ENCODE data around the gene RAB10.
"Not testable (repeated sequence)": the region's sequence is repeated elsewhere in the genome, so short reads cannot be mapped to it uniquely, and the experiment has no call there.

RAB10 gene

DNA sequence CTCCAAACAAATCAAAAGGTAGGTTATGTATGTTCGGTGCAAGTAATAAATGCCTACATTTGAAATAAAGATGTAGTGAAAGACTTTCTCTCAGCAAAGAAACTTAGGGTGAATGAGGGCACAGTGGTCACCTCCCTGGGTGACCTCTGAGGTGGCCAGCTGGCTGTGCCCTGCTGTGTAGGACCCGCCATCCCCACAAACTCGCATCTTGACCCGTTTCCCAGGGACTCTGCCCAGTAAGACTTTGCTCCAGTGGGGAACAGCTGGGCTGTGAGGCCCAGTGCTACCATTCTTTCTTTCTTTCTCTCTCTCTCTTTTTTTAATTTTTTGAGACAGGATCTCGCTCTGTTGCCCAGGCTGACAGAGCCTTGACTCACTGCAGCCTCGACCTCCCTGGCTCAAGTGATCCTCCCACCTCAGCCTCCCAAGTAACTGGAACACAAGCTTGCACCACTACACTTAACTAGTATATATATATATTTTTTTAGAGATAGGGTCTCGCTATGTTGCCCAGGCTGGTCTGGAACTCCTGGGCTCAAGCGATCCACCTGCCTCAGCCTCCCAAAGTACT lies 130.8 kb downstream of the RAB10 start:
- DNase-seq, result no peak

DNA sequence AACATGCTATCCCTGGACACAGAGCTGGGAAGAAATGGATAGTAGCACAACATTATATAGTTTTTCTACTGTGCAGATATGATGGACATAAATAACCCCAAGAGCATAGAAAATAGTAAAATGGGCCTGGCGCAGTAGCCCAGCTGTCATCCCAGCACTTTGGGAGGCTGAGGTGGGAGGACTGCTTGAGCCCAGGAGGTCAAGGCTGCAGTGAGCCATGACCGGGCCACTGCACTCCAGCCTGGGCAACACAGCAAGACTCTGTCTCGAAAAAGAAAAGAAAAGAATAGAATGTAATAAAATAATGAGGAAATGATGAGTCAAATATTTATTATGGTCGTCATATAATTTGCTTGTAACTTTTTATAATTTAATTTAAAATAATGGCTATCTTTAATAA lies 131.5 kb downstream of the RAB10 start:
- DNase-seq, result no peak

DNA sequence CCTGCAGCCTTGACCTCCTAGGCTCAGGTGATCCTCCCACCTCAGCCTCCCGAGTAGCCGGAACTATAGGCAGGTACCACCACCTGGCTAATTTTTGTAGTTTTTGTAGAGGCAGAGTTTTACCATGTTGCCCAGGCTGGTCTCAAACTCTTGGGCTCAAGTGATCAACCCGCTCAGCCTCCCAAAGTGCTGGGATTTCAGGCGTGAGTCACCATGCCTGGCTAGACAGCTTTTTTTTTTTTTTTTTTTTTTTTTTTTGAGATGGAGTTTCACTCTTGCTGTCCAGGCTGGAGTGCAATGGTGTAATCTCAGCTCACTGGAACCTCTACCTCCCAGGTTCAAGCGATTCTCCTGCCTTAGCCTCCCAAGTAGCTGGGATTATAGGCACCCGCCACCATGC lies 132.7 kb downstream of the RAB10 start:
- DNase-seq, result not testable (repeated sequence)

DNA sequence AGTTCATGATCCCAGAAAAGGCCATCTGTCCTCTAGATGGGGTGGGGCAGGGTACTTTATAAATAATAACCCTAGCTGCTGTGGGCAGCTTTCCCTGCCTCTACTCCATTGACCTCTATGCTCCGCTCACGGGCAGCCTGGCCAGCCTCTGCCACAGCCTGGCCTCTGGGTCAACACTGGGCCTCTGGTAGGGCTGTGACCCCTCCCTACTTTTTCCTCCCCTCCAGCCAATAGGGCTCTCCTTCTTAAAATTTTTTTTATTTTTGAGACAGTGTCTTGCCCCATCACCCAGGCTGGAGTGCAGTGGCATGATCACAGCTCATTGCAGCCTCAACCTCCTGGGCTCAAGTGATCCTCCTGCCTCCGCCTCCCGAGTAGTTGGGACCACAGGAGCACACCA lies 134.9 kb downstream of the RAB10 start:
- no peak for DNase-seq

DNA sequence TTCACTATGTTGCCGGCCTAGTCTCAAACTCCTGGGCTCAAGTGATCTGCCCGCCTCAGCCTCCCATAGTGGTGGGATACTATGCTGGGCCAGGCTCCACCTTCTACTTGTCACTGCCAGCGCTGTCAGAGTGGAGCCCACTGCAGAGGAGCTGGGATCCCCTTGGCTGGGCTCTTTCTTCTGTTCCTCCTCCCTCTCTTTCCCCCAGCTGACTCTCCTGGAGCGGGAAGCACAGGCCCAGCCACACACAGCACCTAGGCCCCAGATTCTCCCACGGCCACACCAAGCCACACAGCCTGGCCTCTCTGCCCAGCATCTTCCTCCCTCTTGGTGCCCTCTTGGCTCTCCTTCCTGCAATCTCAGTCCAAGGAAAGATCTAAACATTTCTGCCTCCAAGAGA lies 135.3 kb downstream of the RAB10 start:
- DNase-seq, result no peak

DNA sequence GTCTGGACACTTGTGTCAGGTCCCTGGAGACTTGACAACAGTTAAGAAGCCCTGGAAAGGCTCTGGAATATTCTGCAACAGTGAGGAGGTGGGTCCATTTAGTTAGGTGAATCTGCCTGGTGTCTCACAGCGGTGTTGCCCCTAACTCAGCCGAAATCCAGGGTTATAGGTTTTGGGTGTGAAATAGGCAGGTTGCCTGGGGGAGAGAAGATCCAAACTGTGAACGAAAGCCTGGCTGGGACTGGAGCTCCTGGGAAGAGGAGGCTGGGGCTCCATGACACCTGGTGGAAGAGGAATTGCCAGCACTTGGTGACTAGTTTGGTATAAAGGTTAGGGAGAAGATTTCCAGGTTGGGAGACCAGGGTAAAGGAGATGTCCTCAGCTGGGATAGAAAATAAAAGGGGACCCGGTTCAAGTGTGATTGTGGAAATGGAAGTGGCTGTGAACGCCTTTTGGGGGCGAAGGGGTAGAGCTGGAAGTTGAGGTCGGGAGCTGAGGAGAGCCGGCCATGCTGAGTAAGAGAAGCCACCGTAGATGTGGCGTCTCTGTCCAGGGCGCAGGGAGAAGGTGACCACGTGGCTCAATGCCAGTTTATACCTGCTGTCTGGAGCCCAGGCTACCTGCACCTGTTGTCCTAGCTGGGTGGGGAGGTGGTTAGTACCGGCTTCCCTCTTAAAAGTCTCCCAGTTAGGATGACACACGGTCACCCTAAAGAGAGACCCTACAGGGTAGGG lies 136.0 kb downstream of the RAB10 start:
- no peak for DNase-seq

DNA sequence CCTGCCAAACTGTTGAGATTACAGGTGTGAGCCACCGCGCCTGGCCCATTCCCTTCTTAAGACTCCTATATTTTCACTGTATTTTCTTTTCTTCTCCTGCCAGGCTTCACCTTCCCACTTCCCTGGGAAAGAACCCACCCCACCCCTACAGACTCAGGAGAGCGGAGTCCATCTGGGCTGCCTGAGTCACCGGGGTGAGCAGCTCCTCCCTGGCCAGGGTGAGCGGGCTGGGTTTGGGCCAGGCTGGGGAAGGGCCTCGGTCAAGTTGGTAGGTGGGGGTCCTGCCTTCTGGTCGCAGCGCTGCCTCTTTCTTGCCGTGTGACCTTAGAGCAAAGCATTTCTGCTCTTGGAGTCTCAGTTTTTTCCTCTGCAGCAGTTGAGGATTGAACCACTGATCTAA lies 136.9 kb downstream of the RAB10 start:
- no peak for DNase-seq

DNA sequence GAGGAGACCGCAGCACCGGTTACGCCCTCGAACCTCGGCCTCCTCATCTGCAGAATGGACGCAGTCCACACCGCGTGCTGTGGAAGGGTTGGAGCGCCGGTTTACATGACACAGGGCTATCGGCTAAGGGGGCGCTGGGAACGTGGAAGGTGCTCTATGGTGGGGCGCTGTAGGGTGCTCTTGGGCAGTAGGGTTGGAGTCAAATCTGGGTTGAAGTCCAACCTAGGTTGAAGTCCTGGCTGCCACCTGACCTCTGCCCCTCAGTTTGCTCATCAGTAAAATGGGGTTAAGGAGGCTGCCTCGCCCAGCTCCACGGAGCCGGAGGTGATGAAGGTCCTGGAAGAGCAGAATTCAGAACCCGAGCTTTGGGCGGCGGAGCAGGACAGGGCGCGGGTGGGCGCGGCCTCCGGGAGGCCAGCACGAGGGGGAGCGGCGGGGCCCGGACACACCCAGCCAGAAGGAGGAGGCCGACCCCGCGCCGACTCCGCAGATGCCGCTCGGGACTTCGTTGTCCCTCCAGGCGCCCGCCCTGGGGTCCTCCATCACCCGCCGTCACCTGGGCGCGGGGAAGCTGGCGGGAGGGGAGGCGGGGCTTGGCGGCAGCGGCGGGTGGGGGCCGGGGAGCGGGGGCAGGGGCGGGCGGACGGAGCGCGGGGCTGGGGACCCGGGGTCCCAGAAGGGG lies 138.4 kb downstream of the RAB10 start:
- DNase-seq, result no peak

DNA sequence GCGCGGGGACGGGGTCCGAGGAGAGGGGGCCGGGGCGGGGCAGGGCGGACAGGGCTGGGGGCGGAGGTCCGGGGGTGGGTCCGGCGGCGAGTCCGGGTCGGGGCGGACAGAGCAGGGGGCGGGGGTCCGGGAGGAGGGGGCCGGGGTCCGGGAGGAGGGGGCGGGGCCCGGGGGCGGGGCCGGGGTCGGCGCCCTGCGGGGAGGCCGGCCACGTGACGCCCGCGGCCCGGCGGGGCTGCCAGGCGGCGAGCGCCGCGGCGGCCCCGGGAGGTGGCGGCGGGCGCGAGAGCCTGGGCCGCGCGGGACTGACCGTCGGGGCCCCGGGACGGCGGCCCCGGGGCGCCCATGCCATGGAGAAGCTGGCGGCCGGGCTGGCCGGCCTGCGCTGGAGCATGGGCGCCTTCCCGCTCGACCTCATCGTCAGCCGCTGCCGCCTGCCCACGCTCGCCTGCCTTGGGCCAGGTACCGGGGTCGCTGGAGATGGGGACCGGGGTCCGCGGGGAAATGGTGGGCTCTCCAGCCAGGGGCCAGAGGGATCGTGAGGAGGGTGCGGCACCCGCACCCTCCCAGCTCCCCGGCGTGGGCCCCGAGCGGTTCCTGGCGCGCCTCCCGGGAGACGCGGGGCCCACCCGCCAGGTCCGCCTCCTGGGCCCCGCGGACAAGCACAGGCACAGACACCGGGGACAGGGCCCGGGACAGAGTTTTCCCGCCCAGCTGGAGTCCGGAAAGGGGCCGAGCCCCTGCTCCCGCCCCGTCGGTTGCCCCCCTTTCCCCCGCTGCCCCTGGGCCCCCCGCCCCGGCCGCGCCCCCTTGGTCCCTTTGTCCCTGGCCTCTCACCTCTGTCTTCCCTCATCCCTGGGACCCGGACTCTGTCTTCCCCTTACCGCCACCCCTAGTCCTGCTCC lies 139.2 kb downstream of the RAB10 start, which contains the start of gene GAREM2:
Gene GAREM2 (plus strand): TSS at position 218 of the 905 bp plus-strand sequence. CDS start 133 bp downstream, at position 351.
- no peak for DNase-seq

DNA sequence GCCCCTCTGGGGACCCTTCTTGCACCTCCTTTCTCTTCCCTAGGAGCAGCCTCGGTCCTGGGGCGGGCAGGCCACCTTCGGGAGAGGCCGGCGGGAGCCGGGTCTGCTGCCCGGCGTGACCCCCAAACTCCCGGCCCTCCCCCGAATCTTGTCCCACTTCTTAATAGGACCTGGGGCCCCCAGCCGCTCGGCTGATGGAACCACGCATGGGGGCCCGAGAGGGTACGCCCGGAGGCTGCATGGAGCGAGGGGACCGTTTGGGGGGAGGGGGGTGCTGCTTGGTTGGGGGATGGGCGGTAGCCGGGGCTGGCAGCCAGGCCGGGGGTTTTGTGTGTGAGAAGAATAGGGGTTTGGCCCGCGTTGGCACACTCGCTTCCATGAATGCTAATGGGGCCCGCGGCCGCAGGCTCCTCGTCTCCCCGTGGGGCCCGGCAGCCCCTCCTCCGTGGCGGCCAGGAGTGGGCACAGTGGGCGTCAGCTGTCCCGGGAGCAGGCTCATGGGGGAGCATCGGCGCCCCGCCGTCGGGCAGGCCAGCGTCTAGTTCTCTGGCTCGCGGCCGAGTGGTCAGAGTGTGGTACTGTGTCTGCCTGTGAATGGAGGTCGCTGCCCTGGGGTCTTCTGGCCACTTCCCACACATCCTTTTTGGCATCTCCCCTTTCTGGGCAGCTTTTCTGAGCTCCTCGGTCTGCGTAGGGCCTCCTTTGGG lies 140.0 kb downstream of the RAB10 start:
- DNase-seq, result no peak

DNA sequence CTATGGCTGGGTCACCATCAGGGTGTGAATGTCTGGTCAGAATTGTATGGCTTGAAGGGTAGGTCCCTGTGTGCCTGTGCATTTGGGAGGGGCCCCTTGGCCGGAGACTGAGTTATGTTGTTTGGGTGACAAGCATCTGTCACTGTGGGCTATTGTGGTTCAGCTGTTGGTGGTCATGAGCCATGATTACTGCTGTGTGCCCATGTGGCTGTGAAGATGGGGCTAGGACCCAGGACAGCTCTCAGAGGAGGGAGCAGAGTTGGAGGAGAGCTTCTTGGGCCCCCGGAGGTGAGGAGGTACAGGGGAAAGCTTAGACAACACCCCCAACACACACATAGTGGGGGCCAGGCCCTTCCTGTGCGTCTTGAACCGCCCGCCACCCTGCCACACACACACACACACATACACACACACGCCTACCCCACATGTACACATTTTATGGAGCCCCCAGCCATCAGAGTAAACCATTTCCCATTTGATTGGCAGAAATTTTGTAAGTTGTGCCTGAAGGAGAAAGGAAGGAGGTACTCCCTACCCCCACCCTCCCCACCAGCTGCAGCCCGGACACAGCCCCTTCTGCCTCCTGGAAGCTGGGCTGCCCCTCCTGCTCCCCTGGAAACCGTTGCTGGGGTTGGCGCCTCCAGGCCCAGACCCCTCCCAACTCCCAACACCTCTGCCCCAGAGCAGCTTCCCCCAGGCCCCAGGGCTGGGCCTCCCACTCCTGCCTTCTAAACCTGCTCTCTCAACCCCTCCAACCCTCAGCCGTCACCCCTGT lies 141.0 kb downstream of the RAB10 start:
- no peak for DNase-seq

DNA sequence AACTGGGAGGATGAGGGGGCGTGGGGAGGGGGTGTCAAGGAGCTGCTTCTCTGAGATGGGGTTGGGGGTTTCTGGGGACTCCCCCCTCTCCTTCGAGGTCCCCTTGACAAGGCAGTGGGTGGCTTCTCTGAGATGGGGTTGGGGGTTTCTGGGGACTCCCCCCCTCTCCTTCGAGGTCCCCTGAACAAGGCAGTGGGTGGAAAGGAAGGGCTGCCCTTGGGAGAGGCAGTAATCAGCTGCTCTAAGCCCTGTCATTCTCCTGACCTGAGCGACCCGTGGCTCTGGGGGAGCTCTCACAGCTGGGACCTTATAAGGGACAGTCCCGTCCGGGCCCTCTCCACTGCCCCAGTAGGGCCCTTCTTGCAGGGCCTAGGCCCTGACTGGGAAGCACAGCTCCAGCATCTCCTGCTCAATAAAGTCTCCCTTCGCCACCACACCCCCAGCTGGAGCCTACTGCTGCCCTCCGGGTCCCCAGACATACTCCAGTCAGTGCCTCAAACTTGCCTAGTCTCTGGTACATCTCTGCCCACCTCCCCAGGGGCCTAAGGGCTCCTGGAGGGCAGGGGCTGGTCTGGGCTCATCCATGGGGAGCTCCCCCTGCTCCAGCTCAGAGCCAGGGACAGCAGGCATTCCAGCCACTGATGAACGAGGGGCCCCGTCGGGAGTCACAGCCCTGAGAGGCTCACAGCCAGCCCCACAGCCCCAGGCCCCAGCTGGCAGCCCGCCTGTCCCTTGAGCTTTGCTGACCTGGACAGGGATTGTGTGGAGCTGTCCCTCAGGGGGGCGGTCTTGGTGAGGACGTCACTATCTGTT lies 141.8 kb downstream of the RAB10 start:
- no peak for DNase-seq

DNA sequence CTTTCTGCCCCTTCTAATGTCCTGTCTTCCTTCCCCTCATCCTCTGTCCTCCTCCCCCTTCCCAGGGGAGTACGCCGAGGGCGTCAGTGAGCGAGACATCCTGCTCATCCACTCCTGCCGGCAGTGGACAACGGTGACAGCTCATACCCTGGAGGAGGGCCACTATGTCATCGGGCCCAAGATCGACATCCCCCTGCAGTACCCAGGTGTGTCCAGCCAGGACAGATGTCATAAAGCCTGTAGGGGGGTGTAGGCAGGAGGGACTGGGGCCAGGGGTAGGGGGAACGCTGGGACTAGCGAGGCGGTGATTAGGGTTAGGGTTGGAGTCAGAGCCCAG lies 142.4 kb downstream of the RAB10 start:
- no peak for DNase-seq

DNA sequence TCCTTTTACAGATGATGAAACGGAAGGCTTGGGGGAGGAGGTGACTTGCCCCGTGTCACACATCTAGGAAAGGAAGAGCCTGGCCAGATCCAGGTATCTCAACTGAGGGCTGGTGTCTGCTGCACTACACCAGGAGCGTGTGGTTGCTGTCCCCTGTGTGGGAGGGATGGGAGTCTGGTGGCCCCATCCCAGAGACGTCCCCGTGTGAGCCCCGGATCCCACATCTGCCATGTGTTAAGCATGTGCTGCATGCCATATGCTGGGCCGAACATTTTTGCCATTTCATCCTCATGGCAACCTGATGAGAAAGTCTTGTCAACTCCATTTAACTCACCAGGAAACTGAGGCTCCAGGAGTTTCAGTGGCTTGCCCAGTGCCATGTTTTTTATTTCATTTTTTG lies 143.2 kb downstream of the RAB10 start:
- no peak for DNase-seq

DNA sequence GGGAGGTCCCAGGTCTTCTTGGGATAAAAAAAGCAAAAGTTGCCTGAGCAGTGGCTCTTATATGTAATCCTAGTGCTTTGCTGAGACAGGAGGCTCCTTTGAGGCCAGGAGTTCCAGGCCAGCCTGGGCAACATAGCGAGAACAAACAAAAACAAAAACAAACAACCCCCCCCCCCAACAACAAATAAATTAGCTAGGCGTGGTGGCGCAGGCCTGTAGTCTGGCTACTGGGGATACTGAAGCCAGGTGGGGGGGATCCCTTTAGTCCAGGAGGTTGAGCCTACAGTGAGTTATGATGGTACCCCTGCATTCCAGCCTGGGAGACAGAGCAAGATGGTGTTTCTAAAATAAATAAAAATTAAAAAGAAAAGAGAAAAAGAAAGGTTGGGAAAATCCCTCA lies 144.4 kb downstream of the RAB10 start:
- no peak for DNase-seq

DNA sequence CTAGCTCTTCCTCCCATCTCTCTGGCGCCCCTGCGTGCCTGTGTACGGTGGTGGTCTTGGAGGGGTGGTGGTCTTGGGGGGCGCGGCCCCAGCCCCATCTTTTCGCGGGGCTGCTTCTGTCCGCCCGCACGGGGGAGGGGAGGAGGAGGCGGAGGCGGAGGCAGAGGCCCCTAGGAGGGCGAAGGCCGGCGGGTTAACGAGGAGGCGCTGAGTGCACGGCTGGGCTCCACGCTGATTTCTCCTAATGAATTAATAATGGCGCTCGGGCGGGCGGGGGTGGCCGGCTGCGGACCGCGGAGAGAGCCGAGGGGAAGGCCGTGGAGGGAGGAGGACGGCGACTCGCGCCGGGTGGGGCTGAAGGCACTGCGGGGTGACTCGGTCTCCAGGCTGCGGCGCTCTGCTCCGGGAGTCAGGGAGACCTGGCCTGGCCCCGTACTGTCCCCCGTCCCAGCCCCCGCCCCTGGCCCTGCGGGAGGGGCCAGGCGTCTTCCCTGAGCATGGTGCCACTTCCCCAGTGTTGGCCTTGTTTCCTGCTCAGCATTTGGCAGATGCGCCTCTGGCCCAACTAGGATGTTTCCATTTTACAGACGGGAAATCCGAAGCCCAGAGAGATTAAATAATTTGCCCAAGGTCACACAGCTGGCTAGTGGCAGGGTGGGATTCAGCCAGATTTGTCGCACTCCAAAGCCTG lies 145.0 kb downstream of the RAB10 start:
- no peak for DNase-seq

DNA sequence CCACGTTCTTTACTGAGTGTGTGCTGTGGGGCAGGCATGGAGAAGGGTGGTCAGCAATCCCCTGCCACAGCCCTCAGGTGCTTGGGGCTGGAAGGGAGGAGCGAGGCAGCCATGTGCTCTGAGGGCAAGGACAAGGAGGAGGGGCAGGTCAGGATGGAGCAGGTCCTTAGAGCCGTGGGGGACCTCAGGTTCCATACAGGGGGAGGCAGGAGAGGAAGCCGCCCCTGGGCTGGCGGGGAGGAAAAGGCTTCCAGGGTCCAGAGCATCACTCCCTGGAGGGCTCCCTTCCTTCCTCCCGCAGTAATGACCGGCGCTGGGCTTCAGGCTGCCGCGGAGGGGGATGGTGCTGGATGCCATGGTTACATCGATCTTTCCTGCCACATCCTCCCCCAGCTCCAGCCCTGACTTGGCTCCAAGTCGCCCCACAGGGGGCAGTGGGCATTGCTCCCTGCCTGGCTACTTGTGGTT lies 145.6 kb downstream of the RAB10 start:
- DNase-seq, result no peak

DNA sequence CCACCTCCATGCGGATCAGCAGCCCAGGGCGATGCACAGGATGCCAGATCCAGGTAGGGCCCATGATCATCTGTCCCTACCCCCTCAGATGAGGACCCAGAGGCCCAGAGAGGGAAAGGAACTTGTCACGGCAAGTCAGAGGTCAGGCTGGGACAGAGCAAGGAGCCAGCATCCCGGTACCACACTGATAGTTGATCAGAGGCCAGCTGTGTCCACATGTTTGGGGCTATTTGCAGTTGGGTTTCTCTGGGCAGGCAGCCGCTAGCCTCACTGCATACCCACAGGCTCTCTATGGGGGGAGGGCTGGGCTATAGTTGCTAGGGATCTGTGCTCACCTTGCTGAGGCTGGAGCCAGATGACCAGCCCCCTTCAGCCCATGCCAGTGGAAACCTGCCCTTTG lies 148.6 kb downstream of the RAB10 start:
- no peak for DNase-seq

DNA sequence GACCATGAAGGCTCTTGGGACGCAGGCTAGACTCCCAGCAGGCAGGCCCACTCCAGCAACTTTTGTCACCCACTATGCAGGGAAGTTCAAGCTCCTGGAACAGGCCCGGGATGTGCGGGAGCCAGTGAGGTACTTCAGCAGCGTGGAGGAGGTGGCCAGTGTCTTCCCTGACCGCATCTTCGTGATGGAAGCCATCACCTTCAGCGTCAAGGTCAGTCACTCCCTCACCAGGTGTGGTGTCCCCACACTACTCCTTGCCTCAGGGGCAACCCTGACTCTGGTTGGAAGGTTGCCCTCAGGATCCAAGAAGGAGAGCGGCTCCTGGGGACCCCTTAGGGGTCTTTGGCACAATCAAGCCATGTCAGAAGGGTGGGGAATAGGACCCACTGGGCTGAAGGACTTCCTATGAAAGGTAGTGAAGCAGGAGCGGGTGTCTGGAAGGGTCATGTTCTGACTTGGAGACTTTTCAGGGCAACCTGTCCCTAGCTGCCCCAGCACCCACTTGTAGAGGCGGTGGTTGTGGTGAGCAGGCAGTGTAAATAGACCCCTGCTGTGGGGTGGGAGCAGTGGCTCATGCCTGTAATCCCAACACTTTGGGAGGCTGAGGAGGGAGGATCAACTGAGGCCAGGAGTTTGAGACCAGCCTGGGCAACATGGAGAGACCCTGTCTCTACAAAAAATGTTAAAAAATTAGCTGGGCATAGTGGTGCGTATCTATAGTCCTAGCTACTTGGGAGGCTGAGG lies 149.2 kb downstream of the RAB10 start:
- DNase-seq, result no peak
